NB4 (cell line): ENCODE data around the gene CHAF1A.

Experiments used
- CTCF ChIP-seq: IDR thresholded peaks from one replicate; pipeline ENCODE4 v1.5.1; 2012; ENCODE audit warnings: low read depth, low read length
- MAX ChIP-seq: IDR thresholded peaks from 2 replicates; pipeline ENCODE4 v1.6.1; 2011; ENCODE audit warnings: low read depth, low read length
- MYC ChIP-seq: IDR thresholded peaks from 2 replicates; pipeline ENCODE4 v1.6.1; 2011; ENCODE audit warnings: low read depth, low read length
- POLR2A ChIP-seq: IDR thresholded peaks from 2 replicates; pipeline ENCODE4 v1.6.1; 2011; ENCODE audit warnings: mild to moderate bottlenecking; ENCODE audit not compliant: insufficient read length; ENCODE audit errors: extremely low read depth

- no peak for TF ChIP-seq CTCF
- no peak for TF ChIP-seq POLR2A
- no peak for TF ChIP-seq MAX
- TF ChIP-seq MYC = no peak
These were observed 12.3 kb upstream of the CHAF1A start for GRCh38 chr19:4390017-4390566.
